DMS153 (cell line): ENCODE measurements around the gene NAXD.
"Not testable (repeated sequence)": the region's sequence is repeated elsewhere in the genome, so short reads cannot be mapped to it uniquely, and the experiment has no call there.

Experiments used
- DNase-seq: peaks from one replicate; lab custom pipeline; 2025; lab: John Stamatoyannopoulos, UW

NAXD gene

GRCh38 chr13:110664673-110665072 is 49.3 kb downstream of the NAXD start:
- no peak for DNase-seq

DNA sequence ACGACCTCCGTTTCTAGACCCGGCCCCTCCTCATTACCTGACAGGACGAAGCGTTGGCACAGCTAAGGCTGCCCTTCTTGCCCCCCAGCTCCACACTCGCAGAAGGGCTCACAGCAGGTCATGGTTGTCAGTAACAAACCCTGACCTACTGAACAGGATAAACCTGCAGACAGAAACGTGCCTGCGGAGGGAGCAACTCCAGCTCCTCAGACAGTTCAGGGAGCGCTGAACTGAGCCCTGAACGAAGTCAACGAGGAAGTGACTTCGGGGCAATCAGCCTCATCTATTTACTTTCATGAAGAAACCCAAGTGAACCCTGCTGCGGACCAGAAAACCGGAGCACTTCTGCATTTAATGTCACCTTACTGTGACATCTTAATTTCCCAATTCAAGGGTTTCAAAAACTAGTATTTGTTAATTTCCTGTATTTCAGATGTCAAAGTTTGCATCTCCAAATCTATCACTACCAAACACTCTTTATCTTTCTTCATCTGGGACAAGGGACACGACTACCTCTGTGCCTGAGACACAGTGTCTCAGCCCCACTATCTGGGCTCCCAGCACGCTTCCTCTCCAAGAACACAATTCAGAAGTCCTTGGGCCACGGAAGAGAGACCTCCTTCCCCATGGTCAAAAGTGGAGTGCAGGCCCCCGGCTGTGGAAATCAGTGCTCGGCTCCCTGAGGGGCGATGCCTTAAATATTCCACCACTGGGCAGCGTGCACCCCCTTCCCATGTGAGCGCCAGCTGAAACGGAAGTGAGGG is 50.3 kb downstream of the NAXD start:
- DNase-seq, result no peak

DNA sequence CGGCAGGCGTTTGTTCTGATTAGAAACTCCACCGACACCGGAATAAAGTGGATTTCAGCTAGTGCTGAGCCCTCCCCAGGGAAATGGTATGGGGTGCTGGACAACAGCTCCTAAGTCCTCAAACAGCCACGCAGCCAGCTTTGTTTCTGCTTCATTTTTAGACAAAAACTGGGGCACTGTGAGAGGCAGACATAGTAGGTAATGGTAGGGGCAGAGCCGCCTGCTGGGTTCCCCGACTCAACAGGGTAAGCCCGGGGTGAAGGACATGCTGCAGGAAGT is 50.8 kb downstream of the NAXD start:
- DNase-seq, result no peak

DNA sequence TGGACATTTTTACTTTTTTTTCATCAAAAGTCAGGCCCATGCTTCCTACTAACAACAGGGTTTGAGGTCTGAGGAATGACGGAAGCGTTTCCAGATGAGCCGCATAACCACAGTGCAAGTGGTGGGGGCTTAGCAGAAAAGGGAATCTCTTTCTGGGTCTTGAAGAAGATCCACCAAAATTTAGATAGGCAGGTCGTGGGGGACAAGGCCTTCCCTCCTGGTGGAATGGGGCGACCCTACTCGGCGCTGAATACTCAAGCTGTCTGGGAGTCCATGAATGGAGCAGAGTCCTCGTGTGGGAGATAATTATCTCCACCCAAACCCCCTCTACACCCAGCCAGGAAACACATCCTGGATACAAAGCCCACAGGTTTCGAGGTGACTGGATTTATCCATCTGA is 53.7 kb downstream of the NAXD start:
- no peak for DNase-seq

GRCh38 chr13:110669814-110670213 is 54.5 kb downstream of the NAXD start:
- DNase-seq, result not testable (repeated sequence)

DNA sequence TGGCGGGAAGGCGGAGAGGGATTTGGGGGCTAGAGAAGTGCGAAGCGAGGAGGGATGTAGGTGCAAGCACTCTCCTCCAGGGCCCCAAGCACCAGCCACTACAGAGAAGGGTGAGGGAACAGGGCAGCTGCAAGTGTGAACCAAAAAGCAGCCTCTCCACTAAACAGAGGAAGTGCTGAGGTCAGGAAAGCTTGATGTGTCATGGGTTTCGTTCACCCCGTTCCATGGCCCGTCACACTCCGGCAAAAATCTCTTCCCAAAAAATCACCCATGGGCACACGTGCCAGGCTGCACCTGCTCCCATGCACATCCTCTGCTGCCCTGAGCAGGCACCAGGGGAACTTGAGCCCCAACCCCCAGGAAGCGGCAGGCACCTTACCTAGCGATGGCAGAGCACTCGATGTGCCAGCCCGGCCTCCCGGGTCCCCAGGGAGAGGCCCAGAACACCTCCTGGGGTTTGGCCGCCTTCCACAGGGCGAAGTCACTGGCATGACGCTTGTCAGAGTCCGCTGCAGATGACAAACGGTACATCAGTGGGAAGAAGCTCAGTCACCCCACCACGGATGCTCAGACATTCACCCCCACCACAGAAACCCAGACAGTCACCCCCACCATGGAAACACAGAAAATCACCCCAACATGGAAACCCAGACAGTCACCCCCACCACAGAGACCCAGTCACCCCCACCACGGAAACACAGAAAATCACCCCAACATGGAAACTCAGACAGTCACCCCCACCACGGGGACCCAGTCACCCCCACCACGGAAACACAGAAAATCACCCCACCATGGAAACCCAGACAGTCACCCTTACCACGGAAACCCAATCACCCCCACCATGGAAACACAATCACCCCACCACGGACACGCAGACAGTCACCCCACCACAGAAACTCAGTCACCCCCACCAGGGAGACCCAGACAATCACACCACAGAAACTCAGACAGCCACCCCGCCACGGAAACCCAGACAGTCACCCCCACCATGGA is 61.5 kb downstream of the NAXD start:
- no peak for DNase-seq

DNA sequence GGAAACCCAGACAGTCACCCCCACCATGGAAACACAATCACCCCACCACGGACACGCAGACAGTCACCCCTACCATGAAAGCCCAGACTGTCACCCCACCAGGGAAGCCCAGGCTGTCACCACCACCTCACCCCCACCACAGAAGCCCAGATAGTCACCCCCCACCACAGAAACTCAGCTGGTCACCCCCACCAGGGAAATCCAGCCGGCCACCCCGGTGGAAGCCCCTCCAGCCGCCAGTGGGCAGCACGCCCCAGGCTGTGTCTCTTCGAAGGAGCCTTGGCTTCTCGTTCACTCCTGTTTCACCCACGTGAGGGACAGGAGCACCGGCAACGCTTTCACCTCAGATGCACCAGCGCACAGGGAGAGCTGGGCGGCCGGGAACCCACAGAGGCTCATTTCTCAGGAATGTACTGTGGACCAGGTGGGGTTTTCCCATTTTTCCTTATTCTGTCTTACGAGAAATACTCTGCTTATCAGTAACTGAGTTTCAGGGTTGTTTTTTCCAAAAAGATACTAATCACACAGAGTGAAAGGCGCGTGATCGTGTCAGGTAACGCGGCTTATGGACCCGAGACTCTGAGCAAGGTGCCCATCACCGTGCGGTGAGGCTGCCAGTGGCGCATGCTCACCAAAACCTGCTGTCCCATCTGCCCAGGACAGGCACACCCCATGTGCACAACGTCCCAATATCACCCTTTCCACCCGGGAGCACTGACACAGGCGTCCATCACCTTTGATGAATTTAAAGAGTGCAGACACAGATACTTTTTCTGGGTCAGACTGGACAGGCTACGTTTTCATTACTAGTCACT is 62.6 kb downstream of the NAXD start:
- DNase-seq, result no peak

DNA sequence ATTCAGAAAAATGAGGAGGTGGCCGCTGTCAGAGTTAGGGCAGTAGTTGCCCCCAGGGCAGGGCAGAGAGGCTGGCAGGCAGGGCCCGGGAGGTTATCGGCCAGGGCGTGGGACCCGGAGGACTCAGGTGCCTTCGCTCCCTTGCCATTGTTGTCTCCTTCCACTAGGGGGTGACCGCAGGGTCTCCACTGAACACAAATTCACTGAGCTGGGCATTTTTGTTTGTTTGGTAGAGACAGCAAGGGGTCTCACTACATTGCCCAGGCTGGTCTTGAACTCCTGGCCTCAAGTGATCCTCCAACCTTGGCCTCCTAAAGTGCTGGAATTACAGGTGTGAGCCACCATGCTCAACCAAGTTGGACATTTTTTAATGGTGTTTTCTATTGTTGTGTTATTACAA is 65.5 kb downstream of the NAXD start:
- DNase-seq, result no peak

GRCh38 chr13:110681868-110682550 is 66.7 kb downstream of the NAXD start:
- DNase-seq, result no peak

- DNase-seq, result no peak
Measured at GRCh38 chr13:110682746-110683145, 67.4 kb downstream of the NAXD start.

DNA sequence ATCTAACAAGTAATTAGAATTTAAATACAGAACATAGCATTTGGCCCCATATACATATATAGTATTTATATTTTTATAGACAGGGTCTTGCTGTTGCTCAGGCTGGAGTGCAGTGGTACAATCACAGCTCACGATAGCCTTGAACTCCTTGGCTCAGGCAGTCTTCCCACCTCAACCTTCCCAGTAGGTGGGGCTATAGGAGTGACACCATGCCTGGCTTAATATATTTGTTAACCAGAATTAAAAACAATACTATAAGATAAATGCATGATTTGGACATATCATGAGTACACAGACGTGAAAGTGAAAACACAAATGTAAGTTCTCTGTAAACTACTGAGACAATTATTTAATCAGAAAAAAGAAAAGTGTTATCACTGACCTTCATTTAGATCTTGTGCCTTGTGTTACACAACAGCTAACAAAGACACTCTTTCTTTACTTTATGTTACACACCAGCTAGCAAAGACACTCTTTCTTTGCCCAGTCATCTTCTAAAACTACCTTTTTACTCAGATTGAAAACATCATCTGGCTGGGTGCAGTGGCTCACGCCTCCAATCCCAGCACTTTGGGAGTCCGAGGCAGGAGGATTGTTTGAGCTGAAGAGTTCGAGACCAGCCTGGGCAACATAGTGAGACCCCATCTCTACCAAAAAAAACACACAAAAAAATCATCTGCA is 68.0 kb downstream of the NAXD start:
- DNase-seq, result no peak

DNA sequence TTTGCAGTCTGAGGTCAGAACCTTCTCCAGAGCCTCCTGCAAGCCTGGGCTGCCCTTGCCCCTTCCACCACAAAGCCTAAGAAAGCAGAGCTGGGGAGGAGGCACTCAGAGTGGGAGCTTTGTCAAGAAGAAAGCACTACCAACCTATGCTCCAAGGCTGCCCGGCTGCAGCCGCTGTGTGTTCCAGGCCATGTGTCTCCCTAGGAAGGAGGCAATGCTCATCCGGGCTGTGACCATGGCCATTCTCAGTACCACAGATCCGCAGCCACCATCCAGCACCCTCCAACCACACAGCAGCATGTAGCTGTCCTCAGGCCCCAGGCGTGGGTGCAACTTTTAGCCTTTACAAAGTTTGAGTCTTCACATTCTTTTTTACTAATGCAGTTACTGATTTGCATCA is 68.6 kb downstream of the NAXD start:
- DNase-seq, result no peak

DNA sequence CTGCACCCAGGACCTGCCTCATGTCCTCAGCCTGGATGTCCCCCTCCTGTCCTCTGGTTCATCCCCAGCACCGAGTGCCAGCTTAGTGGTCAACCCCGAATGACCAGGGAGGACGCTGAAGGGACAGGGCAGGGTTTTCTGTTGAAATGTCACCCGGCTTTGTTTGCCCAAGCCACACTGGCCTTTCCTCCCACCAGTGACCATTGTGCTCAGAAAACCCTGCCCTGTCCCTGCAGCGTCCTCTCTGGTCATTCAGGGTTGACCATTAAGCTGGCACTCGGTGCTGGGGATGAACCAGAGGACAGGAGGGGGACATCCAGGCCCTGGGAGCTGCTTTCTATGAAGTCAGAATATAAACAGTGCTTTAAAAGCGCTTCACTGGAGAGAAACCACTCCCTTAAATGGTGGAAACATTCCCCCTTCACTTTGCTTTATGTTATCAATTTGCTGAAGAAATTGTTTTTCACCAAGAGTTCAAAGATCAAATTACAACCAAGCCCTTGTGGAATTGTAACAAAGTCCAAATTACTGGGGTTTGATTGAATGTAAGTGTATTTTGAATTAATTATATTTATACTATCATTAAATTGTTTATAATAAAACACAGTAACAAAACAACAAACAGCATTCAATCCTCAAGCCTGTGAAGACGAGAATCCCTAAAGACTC is 69.2 kb downstream of the NAXD start:
- DNase-seq, result no peak

DNA sequence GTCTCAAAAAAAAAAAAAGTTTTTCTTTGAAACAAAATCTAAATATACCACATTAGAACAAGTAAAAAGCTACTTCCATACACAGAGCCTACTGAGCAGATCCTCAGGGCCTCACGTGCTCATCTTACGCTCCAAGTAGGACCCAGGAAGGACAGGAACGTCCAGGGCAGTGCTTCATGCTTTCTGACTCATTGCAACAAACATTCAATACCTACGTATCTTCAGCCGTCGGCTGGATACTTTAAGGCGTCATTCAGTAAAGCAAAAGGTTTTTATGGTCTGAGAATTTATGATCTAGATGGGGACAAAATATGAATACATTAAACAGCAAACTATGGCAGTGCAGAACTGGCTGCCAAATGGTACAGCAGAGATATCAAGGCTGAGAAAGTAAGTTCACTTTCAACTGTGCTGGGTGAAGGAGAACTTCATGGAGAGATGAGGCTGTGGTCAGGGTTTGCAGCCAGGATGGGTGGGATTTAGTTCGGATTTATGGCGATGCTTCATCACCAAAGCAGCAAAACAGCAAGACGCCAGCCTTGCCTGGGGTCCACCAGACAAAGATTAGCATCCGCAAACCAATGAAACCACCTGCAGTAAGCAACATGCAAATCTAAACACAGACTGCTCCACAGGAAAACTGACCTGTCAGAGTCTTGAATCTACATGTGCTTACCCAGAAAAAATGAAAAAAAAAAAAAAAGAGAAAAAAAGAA is 70.1 kb downstream of the NAXD start:
- no peak for DNase-seq

- no peak for DNase-seq
Measured at GRCh38 chr13:110687736-110688135, 72.4 kb downstream of the NAXD start.

GRCh38 chr13:110689041-110689440 is 73.7 kb downstream of the NAXD start:
- DNase-seq, result no peak
